Activated CD8-positive, alpha-beta memory T cell treated with anti-CD3 and anti-CD28 coated beads, Interleukin-2, amount 50 U/mL, for 24 hours (primary cell): ENCODE data around the gene PALM.

Source experiments
- DNase-seq: peaks from one replicate; pipeline ENCODE4 v3.0.0-alpha.2; 2020; ENCODE audit errors: extremely low read depth

The PALM gene

DNA sequence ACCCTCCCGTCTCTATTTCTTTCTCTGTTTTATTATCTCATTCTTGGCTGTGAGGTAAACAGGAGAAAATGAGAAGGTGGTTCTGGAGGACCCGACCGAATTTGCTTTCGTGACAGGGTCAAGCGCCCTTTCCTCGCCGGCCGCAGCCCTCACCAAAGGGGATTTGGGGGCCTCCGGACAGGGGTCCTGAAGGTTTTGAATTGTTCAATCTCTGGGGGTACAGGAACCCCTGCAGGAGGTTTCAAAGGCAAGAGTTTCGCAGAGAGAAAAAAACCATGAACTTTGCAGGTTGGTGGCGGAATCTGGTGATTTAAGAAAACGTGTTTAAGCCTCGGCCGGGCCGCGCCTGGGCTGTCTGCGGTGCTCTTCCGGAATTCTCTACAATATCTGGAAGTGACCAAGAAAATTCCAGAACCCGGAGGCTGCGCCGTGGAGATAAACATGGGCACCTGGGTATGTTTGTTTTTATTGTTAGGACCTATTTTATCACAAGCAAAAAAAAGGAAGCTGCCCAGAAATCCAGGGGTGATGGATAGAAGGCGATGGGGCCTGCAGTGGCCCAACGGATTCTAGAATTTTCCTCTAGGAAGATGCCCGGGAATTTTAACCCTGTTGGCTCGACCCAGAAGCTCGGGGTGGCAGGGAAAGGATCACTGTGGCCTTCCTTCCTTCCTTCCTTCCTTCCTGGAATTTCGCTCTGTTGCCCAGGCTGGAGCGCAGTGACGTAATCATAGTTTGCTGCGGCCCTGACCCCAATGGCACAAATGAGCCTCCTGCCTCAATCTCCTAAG, 74.3 kb downstream of the PALM start:
- no peak for DNase-seq

DNA sequence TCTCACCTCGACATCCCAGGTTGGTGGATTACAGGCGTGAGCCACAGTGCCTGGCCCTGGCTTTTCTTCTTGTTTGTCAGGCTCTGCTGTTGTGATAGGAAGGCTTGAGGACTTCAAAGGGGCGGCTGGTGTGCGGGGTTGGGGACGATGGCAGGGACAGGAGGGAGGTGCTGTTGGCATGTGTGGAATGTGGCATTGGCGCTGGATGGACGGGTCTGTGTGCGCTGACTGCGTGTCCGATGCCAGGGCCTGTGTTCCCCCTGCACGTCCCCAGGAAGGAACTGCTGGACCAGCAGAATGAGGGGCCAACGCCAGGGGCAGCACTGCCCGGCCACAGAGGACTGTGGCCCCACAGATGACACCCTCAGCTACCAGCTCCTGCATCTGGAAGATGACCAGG, 75.8 kb downstream of the PALM start:
- no peak for DNase-seq

DNA sequence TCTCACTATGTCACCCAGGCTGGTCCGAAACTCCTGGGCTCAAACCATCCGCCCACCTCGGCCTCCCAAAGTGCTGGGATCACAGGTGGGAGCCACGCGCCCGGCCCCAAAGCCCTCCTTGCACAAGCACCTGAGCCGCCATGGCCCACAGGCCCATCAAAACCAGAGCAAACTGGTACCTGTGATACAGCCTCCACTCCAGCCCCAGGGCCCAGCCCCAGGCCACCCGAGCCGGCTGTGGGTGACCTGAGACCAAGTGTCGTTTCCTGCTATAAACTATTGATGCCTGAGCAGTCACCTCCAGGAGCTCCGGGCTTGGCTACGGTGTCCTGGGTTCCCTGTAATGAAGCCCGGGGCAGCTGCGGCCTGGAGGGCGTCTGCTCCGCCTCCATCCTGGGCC, 78.8 kb downstream of the PALM start:
- no peak for DNase-seq

DNA sequence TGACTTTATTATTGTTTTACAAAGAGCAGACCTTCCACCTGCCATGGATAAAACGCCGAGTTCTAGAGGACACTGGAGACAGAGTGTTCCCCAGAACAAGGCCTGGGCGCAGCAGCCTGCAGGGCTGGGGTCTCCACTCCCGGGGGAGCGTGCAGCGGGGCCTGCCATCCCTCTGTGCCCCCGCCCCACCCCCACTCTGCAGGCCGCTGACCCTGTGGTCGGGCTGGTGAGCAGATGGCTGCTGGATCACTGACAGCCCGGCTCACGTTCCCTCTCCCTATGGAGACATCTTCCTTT, 79.9 kb downstream of the PALM start:
- DNase-seq = no peak

DNA sequence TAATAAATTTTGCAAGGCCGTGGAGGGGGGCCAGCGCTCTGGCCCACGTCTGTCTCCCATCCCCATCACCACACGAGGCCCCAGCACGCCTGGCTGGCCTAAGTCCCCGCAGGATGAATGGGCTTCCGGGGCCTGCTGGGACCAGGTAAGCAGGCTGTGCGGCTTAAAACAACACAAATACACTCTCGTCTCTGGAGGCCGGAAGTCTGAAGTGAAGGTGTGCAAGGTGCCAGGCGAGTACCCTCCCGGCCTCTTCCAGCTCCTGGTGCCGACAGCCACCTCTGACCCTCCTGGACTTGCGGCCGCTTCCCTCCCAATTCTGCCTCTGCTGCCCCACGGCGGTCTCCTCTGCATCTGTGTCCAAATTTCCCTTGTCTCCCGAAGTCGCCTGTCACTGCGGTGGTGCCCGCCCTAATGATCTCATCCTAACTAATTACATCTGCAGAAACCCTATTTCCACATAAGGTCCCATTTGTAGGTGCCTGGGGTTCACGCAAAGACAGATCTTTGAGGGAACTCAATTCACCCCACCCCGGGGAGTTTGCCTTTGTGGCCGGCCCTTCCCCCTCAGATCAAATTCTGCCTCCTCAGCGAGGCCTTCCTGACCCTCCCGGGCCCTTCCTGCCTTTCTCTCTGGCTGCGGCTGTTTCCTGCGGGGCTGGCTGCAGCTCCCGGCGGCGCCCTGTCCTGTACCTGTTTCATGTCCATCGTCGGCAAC, 80.4 kb downstream of the PALM start:
- DNase-seq = no peak

DNA sequence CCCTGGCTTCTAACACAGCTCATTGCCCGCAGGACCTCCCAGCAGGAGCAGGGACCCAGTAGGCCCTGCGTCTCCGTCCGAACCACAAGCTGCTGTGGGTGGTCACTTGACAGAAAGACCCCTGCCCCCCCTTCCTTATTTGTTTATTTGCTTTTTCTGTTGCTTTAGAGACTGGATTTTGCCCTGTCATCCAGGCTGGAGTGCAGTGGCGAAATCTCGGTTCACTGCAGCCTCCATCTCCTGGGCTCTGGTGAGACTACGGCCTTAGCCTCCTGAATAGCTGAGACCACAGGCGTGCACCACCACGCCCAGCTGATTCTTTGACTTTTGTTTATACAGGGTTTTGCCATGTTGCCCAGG, 80.9 kb downstream of the PALM start:
- no peak for DNase-seq

DNA sequence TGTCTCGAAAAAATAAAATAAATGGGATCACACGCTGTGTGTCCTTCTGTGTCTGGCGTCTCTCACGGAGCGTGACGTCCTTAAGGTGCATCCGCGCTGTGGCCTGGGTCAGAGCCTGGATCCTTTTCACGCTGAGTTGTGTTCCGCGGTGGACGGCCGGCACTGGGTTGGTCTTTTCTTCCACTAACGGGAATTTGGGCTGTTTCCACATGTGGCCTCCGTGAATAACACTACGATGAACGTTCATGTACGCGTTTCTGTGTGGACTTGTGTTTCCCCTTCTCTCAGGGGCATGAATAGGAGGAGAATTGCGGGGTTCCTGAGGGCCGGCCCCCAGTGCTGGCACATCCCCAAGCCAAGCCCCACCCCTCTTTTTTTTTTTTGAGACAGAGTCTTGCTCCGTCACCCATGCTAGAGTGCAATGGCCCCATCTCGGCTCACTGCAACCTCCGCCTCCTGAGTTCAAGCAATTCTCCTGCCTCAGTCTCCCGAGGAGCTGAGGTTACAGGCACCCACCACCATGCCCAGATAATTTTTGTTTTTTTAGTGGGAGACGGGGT, 82.4 kb downstream of the PALM start:
- no peak for DNase-seq

DNA sequence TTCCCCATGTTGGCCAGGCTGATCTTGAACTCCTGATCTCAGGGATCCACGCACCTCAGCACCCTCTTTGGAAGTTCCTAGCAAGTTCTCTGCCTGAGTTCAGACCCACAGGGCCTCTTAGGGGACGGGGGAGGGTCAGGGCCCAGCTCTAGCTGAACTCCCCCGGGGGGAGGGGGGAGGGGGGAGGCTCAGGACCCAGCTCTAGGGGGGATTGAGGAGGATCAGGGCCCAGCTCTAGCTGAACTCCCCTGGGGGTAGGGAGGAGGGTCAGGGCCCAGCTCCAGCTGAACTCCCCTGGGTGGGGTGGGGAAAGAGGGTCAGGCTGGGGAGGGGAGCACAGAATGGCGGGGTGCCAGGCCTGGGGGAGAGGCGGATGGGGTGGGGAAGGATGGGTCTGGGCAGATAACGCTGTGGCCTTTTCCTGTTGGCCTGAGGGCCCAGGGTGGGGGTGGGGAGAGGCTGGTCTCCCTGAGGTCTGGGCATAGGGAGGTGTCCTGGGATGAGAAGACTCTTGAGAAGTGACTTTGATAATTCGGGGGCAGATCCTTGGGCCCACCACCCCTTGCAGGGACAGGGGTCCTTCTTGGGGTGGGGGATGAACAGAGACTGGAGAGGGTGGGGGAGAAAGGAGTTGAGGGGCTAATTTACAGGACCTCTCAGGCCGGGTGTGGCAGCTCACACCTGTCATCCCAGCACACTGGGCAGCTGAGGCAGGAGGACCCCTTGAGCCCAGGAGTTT, 83.0 kb downstream of the PALM start:
- no peak for DNase-seq

DNA sequence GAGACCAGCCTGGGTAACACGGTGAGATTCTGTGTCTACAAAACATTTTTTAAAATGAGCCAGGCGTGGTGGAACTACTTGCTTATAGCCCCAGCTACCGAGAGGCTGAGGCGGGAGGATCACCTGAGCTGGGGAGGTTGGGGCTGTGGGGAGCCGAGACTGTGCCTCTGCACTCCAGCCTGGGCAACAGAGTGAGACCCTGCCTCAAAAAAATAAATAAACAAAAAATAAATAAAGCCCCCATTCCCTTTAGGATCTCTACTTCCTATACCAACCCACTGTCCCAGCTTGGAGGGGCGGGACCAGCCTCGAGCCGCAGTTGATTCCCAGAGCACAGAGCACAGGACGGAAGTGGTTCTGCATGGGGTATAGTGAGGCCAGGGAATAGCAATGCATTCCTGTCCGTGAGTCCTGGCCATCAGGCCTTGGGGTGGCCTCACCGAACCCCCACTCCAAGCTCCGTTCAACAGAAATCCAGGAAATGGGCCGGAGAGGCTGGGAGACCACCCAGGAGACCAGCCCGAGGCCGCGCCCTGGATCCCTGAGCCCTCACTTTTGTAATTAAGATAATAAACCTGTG, 83.7 kb downstream of the PALM start:
- no peak for DNase-seq

DNA sequence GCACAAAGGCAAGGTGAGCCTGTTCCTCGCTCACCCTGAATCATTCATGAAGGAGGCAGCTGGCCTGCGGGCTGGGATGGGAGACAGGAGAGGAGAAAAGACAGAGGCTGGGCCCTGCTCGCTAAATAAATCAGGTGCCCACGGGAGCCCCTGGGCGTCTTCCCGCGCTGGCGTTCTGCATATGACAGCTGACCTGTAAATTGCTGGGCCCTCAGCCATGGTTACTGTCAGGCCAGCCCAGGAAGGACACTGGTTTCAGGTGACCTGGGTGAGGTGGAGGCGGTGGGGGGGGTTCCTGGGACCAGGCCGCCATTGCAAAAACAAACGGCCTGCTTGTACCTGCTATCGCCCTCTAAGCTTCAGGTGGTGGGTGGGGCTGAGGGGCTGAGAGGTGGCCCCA, 85.1 kb downstream of the PALM start:
- DNase-seq = no peak

DNA sequence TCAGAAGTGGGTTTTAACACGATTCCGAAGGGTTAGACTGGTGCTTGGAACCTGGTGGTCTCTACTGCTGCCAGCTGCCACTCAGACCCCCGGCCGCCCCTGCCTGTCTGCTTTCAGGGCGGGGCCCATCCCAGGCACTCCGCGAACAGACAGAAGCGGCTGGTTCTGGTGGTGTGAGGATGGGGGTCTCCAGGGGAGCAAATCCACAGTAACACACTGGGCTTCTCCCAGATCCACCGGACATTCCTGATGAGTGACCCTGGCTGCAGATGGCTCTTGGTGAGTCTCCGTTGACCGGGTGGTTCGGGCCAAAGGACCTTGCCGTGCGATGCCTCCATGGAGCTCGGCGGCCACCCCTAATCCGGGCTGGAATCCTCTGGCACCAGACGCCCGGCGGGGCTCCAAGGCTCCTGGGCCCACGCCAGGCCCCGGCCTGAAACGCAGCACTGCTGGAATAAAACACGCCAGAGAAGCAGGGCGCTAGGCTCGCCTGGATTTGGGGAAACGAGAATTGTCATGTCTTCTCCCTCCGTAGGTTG, 86.4 kb downstream of the PALM start:
- no peak for DNase-seq

DNA sequence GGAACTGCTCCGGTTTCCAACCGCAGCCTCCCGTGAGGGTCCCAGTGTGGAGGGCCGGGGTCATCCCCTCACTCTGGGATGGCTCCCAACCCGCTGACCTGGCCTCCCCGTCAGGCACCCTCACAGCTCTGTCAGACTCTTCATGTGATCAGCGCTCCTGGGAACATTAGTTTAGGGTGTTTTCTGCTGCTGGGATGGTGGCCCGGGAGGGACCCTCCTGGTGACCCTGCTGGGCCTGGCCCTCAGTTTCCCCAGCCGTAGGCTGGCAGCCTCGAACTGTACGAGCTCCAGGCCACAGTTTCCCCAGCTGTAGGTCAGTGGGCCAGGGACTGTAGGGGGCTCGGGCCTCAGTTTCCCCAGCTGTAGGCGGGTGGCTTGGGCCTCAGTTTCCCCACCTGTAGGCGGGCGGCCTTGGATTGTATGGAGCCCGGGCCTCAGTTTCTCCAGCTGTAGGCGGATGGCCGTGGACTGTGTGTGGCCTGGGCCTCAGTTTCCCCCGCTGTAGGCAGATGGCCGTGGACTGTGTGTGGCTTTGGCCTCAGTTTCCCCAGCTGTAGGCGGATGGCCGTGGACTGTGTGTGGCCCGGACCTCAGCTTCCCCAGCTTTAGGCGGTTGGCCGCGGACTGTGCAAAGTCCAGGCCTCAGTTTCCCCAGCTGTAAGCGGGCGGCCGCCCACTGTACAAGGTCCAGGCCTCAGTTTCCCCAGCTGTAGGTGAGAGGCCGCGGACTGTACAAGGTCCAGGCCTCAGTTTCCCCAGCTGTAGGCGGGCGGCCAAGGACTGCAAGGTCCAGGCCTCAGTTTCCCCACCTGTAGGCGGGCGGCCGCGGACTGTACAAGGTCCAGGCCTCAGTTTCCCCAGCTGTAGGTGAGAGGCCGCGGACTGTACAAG, 87.2 kb downstream of the PALM start:
- DNase-seq = no peak

DNA sequence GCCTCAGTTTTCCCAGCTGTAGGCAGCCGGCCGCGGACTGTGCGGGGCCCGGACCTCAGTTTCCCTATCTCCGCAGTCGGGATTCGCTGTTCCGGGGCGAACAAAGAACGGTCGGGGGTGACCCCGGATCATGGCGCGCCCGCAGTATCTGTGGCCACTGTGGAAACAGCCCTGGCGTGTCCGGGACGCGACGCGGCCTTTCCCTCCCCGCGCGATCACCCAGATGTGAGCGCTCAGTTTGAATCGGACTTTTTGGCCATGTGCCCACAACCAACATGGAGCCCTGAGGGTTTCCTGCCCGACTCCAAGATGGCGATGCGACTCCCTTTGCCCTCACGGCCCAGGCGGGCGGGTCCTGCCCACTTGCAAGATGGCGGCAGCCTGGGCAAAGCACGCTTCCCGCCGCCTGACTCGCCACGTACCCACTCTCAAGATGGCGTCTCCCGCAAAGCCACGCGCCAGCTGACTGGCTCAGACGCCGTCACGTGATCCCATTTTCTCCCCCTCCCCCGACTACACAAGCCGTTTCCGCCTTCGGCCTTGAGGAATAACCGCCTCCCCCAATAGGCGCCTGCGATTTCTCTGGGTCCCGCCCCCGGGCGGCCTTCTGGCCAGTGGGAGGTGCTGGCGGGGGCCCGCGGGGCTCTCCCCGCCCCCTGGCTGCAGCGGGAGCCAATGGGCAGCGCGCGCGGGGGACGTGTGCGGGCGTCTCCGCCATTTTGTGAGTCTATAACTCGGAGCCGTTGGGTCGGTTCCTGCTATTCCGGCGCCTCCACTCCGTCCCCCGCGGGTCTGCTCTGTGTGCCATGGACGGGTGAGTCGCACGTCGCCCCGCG, 88.2 kb downstream of the PALM start, which contains the start of gene PTBP1:
PTBP1 (plus strand) TSS at position 761 of the 836 bp plus-strand sequence; CDS start at position 807, 46 bp downstream.
- peak; percentile 99 for DNase-seq
